Vagina (tissue), 2 donors: ENCODE measurements around the gene ZEB2.

Experiments
- POLR2A ChIP-seq, 2 donors: fragments of 450-650 bp; IDR thresholded peaks; one replicate each; pipeline ENCODE4 v1.6.1; 2017; ENCODE audit warnings: antibody characterized with exemption in 2 of 2, mild to moderate bottlenecking in 2 of 2, moderate library complexity in 2 of 2
- POLR2AphosphoS5 ChIP-seq, 2 donors: sonication (generic); formaldehyde crosslinking; IDR thresholded peaks; one replicate each; pipeline ENCODE4 v1.9.0; 2017; ENCODE audit warnings: antibody characterized with exemption in 2 of 2, mild to moderate bottlenecking in 2 of 2, low read depth in 1 of 2; ENCODE audit not compliant: insufficient read depth in 1 of 2
- TF ChIP-seq, protein P1 (sequence below), 3 experiments: fragments of 450-650 bp in 2 of 3; fragments of 200-600 bp in 1 of 3; sonication (generic) in 1 of 3; IDR thresholded peaks; one replicate each; pipeline ENCODE4 v1.5.1; 2017 to 2019; ENCODE audit warnings: antibody characterized with exemption in 3 of 3, mild to moderate bottlenecking in 2 of 3, moderate library complexity in 2 of 3

DNA sequence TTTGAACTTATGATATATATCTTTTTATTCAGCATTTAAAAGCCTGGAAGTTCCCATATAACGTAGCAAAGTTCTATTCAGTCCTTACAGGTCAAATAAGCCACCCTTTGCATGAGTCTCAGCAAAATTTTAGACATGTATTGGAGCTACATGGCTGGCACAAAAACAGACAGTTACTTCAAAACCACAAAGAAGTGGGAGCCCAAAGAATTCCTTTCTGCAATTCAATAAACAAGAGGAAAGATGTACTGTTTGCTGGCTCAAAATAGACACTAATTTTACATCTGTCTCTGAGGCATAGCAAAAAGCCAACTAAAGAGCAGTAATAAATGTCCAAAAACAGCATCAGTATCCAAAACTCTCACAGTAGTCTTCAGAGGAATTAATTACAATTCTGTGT is 87.0 kb downstream of the ZEB2 start:
- TF ChIP-seq POLR2A (IDR thresholded peaks at IDR 0.05) (no peak), POLR2AphosphoS5 (IDR thresholded peaks at IDR 0.05; ENCODE audit: insufficient read depth in 1 of 2, low read depth in 1 of 2) (no peak)
- TF ChIP-seq, protein P1, sequence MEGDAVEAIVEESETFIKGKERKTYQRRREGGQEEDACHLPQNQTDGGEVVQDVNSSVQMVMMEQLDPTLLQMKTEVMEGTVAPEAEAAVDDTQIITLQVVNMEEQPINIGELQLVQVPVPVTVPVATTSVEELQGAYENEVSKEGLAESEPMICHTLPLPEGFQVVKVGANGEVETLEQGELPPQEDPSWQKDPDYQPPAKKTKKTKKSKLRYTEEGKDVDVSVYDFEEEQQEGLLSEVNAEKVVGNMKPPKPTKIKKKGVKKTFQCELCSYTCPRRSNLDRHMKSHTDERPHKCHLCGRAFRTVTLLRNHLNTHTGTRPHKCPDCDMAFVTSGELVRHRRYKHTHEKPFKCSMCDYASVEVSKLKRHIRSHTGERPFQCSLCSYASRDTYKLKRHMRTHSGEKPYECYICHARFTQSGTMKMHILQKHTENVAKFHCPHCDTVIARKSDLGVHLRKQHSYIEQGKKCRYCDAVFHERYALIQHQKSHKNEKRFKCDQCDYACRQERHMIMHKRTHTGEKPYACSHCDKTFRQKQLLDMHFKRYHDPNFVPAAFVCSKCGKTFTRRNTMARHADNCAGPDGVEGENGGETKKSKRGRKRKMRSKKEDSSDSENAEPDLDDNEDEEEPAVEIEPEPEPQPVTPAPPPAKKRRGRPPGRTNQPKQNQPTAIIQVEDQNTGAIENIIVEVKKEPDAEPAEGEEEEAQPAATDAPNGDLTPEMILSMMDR (IDR thresholded peaks at IDR 0.05), result no peak
